Renal cortex interstitium (tissue), 11 donors: ENCODE data around the gene SDHAF4. TPM values are rescaled to one million over a fixed set of nuclear protein-coding genes. Genes with fewer than 3 reads are reported as not detected.
"Not testable (repeated sequence)": the region's sequence is repeated elsewhere in the genome, so short reads cannot be mapped to it uniquely, and the experiment has no call there.

Experiments used
- DNase-seq, 11 donors: peaks; one replicate each; pipeline ENCODE4 v3.0.0-alpha.2; 2013; ENCODE audit warnings: low read depth in 9 of 11, low spot score in 4 of 11; ENCODE audit errors: extremely low read depth in 1 of 11
- polyA plus RNA-seq, 3 donors: library from polyadenylated mRNA; unstranded; fragments of 120-200 nt; gene quantifications; one replicate each; pipeline ENCODE4 v1.2.1, GENCODE V29; 2013; ENCODE audit not compliant: insufficient read length in 3 of 3

Gene SDHAF4
- polyA plus RNA-seq, 3 donors = 15.7 to 21.5 (median 21.1) TPM

DNA sequence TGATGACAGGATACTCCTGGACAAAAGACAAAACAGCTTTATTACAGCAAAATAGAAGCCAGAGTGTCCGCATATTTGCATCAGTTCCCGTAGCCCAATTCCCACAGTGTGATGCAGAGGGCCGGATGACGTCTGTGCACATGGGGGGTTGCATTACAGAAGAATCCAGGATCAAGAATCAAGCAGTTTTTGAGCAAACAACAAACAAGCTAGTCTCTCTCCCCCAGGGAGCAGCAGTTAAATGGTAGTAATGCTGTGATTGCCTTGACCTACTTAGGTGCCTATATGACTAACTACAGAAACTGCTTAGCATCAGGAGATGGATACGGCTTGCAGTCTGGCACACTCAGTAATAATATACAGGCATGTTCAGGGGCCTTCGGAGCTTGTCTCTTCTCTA, 3.2 kb upstream of the SDHAF4 start:
- DNase-seq = no peak

DNA sequence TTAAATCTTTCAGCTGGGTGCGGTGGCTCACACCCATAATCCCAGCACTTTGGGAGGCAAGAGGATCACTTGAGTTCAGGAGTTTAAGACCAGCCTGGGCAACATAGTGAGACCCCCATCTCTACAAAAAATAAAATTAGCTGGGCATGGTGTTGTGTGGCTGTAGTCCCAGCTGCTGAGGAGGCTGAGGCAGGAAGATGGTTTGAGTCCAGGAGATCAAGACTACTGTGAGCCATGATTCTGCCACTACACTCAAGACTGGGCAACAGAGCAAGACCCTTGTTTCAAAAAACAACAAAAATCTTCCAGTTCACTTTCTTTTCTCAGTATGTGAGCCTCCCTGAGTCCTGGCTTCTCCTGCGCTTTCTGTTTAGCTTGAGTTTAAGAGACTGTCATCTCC, 7.9 kb downstream of the SDHAF4 start:
- no peak for DNase-seq

DNA sequence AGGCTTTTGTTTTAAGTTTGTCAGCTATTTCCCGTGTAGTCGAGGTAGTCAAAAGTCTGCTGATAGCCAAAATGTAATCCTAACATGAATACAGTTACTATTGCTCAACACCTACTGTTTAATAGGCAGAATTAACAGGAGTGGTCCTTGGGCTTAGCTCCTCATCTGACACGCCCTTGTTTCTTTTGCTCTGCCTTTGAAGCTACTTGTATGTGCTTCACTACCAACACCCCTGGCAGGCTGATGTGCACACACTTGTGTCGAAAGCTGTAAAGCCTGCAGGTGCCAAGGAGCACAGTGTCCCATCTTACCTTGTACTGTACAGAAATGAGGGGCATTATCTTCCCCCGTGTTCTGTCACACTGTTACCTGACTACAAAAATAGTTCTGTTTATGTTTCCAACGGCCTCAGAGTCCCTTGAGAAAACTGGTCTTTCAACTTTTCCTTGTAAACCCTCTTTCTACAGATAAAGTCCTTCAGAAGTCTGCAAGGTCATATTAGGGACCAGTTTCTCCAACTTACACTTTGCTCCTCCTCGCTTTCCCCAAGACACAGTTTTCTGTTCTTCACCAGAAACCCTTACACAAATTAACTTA, 9.3 kb downstream of the SDHAF4 start:
- DNase-seq = no peak

DNA sequence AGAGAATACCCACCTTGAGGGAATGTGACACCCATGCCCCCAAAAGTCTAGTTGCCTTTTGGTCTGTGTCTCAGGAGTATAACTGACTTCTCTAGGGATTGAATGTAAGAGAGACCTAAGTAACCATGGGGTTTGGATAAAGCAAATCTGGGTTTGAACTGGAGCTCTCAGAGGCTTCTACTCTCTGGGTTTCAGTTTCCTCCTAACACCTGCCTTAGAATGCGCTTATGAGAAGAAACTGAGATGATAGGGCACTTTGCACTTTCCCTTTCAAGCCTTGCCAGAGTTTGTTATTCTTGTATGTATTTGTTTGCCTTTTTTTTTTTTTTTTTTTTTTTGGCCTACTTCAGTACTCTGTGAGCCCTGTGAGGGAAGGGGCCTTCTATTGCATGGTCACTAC, 19.4 kb downstream of the SDHAF4 start:
- no peak for DNase-seq

DNA sequence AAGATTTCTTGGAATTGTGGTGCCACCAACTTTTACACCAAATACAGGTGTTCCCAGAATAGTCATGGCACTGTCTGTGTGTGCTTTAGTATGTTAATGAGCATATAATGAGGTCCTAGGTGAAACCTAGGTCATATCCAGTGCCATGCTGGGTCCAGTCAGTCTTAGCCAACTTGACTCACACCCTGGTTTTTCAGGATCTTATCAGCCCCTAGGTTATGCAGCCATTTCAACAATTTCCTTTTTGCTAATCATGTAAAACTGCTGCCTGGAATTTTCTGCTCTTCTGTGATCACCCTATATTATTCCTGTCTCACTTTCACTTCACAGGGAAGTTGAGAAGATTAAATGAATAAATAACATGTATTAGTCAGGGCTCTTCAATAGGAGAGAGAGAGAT, 23.7 kb downstream of the SDHAF4 start:
- no peak for DNase-seq

DNA sequence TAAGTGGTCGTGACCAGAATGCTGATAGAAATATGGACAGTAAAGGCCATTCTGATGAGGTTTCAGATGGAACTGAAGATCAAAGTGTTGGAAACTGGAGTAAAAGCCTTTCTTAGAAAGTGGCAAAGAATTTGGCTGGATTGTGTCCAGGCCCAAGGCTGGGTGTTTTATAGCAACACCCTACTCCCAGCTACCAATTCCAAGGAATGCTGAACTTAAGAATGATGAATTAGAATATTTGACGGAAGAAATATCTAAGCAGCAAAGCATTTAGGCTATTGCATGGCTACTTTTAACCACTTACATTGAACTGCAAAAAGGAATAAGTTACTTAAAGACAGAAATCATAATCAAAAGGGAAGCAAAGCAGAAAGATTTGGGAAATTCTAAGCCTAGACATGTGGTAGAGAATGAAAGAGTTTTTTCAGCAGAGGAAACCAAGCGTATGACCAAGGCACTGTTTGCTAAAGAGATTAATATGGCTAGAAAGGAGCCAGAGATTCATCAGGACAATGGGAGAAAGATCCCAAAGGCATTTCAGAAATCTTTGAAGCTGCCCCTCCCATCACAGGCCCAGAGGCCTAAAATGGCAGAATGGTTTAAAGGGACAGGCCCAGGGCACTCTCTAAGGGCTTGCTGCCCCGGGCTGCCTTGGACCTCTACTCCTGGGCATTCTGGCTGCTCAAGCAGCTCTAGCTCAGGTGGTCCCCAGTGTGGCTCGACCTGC, 25.8 kb downstream of the SDHAF4 start:
- no peak for DNase-seq

DNA sequence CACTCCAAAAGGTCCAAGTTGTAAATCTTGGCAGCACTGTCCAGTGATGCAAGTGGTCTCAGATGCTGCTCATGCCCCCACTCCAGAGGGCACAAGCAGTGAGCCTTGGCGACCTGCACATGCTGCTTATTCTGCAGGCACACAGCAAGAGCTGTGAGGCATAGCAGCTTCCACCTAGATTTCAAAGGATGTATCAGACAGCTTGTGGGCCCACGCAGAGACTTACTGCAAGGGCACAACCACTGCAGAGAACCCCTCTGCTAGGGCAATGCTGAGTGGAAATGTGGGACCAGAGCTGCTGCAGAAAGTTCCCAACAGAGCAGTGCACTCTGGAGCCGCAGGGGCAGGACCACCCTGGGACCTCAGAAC, 26.4 kb downstream of the SDHAF4 start:
- no peak for DNase-seq

DNA sequence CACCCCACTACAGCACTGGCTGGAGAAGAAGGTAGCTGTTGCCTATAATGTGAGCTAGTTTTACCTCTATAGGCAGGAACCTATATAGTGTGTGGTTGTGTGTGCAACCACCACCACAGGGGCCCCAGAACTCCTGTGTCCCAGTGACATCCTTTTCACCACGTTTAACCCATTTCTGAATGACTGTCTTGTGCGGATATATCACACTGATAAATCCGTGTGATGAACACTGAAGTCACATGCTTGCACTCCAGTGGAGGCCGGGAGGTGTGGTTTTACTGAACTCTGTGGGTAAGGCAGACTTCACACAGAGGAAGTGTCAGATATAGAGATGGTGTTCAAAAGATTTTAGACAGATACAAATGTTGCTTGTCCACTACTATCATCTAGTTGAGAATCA, 32.5 kb downstream of the SDHAF4 start:
- no peak for DNase-seq

DNA sequence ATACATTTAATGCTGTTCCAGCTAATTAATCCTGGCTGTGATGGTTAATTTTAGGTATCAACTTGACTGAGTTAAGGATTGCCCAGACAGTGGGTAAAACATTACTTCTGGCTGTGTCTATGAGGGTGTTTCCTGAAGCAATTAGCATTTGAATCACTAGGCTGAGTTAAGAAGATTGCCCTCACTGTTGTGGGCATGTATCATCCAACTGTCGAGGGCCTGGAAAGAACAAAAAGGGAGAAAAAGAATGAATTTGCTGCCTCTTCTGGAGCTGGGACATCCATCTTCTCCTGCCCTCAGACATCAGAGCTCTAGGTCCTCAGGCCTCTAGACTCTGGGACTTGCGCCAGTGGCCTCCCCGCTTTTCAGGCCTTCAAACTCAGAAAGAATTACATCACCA, 34.3 kb downstream of the SDHAF4 start:
- DNase-seq = no peak

DNA sequence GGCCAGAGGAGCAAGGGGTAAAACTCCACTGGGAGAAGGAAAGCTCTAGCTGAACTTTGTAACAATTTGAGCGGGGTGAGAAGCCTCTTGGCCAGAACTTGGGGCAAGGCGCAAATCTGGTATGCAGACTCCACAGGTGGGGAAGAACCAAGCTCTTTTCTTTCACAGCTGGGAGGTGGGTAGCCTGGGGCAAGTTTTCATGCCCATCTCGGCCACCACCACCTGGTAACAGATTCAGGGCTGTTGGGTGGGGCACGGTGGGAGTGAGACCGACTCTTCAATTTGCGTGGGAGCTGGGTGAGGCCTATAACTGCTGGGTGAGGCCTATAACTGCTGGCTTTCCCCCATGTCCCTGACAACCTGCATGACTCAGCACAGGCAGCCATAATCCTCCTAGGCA, 37.5 kb downstream of the SDHAF4 start:
- no peak for DNase-seq

DNA sequence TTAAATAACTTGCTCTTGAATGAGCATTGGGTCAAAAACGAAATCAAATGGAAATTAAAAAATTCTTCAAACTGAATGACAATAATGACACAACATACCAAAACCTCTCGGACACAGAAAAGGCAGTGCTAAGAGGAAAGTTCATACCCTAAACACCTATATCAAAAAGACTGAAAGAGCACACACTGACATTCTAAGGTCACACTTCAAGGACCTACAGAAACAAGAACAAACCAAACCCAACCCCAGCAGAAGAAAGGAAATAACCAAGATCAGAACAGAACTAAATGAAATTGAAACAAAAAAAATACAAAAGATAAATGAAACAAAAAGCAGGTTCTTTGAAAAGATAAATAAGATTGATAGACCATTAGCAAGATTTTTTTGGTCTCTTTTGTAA, 40.6 kb downstream of the SDHAF4 start:
- DNase-seq = not testable (repeated sequence)

DNA sequence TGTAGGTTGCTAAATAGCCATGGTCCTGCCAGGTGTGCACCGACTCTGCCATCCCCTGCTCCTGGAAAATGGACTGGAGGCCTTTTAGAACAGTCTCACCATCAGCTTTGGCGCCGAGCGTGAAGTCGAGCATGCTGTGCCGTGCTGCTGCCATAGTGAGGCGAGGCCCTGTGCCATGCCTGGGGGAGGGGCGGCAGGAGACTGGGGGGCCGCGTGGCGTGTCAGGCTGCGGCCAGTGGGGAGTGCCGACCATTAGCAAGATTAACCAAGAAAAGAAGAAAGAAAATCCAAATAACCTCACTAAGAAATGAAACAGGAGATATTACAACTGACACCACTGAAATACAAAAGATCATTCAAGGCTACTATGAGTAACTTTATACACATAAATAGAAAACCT, 42.5 kb downstream of the SDHAF4 start:
- not testable (repeated sequence) for DNase-seq

DNA sequence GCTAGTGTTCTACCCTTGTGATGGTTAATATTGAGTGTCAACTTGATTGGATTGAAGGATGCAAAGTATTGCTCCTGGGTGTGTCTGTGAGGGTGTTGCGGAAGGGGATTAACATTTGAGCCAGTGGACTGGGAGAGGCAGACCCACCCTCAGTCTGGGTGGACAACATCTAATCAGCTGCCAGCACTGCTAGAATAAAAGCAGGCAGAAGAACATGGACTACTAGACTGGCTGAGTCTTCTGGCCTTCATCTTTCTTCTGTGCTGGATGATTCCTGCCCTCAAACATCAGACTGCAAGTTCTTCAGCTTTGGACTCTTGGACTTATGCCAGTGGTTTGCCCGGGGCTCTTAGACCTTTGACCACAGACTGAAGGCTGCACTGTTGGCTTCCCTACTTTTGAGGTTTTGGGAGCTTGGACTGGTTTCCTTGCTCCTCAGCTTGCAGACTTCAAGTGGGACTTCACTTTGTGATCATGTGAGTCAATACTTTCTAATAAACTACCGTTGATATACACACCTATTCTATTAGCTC, 50.1 kb downstream of the SDHAF4 start:
- no peak for DNase-seq

DNA sequence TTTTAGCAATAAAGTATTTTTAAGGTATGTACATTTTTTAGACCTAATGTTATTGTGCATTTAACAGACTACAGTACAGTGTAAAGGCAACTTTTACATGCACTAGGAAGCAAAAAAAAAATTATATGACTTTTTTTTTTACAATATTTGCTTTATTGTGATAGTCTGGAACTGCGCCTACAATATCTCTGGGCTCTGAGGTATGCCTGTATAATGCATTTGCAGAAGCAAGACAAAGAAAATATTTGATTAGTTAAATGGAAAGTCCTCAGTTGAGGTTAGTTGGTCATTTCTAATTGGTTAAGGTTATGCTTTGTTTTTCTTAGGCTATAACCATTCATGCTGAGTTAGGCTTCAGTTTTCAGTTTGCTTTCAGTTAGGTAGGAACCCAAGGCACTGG, 54.0 kb downstream of the SDHAF4 start:
- DNase-seq = no peak

DNA sequence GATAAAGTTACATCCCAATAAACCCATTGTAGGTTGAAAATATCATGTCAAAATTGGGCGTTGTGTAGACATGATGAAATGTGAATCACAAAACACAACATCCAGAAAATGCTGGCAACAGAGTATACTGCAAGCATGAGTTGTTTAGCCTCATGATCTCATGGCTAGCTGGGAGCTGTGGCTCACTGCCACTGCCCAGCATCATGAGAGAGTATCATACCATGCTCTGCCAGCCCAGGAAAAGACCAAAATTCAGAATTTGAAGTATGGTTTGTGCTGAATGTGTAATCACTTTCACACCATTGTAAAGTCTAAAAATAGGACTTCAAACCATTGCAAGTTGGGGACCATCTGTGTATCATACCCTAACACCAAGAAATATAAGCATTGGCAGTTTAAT, 55.7 kb downstream of the SDHAF4 start:
- DNase-seq = no peak

DNA sequence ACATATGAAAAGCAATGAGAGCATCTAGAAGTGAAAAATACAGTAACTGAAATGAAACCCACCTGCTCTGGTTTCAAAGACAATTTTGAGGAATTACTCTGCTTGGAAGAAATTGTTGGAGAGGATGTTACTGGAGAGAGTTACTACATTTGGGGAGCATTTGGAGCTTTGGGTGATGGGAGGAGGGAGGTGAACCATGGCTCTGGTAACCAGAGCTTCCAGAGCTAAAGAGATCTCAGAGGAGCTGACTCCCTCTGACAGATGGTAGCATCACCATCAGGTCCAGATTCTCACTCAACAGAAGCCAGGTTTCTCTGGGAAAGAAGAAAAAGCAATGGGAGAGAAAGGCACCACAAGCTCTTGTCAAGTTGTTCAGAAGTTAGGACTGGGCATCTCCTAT, 58.7 kb downstream of the SDHAF4 start:
- DNase-seq = no peak

DNA sequence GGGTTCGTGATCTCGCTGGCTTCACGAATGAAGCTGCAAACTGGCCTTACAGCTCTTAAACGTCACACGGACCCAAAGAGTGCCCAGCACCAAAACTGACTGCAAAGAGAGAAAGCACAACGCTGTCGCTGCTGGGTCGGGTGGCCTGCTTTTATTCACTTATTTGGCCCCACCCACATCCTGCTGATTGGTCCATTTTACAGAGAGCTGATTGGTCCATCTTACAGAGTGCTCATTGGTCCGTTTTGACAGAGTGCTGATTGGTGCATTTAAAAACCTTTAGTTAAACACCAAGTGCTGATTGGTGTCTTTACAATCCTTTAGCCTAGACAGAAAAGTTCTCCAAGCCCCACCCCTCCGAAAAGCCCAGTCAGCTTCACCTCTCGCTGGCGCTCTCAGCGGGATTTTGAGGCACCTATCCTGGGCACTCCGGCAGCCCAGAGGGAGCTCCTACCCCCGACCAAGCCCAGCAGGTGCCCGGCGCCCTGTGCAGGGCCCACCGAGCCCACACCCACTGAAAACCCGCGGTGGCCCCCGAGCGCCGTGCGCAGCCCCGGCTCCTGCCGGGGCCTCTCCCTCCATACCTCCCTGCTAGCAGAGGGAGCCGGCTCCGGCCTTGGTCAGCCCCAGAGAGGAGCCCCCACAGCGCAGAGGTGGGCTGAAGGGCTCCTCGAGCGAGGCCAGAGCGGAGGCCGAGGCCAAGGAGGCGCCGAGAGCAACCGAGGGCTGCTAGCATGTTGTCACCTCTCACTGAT, 60.9 kb downstream of the SDHAF4 start:
- DNase-seq = no peak

DNA sequence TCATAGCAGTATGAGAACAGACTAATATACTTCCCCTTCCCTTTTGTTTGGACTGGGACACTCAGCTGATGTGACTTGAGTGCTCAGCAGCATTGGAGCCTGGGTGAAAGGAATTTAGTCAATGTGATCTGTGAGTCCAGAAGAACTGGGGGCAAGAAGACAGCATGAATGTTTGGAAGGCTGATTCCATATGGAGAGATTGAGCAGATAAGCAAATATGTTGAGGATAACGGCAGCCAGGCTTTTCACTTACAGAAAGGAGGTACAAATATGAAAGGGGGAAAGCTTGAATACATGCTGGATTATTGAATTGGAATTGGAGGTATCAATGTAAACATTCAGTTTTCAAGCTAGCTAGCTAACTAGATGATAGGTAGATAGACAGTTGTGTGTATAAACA, 63.2 kb downstream of the SDHAF4 start:
- DNase-seq = no peak

DNA sequence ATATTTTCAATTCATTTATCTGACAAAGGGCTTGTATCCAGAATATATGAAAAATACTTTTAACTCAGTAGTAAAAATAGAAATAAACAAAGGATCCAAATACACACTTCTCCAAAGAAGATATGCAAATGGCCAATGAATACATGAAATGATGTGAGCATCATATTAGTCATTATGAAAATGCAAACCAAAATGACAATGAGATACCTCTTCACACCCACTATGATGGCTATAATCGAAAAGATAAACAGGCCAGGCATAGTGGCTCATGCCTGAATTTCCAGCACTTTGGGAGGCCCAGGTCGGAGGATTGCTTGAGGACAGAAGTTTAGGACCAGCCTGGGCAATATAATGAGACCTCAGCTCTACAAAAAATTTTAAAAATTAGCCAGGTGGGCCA, 67.1 kb downstream of the SDHAF4 start:
- no peak for DNase-seq

DNA sequence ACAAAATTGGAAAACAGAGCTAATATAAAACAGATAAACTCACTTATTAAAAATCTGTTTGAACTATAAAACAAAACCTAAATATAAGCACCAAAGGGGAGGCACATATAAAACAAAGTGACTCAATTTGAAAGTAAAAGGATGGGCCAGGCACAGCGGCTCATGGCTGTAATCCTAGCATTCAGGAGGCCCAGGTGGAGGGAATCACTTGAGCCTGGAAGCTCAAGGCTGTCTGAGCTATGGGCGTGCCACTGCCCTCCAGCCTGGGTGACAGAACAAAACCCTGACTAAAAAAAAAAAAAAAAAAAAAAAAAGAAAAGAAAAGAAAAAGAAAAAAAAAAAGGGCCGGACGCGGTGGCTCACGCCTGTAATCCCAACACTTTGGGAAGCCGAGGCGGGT, 69.9 kb downstream of the SDHAF4 start:
- DNase-seq = no peak
